ENCODE data around the gene SPZ1.
"Not testable (repeated sequence)": the region's sequence is repeated elsewhere in the genome, so short reads cannot be mapped to it uniquely, and the experiment has no call there.

Gene SPZ1

DNA sequence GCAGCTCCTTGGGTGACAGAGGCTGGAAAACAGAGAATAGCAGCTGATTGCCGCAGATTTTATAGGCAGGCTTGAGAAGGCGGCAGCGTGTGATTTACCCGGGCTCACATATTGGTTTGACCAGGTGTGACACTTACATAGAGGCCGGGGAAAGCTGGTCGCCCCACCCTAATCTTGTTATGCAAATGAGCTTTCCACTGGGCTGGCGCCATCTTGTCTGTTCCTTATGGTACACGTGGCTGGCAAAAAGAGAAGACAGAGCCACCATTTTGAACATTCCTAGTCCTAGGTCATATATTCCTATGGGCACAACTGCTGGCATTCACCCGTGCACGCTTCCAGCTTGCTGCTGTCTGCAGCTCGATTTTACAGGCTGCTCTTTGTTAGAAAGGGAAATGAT is 11.3 kb upstream of the SPZ1 start:
- Mint-ChIP-seq H3K27ac (no peak overlapping the region), H3K36me3 (no peaks in the 10 kb centered on the region), H3K9me3 (no peaks in the 10 kb centered on the region), H3K27me3 (no peaks in the 10 kb centered on the region), H3K4me3 (no peak overlapping the region), H3K4me1 (no peaks in the 10 kb centered on the region)

DNA sequence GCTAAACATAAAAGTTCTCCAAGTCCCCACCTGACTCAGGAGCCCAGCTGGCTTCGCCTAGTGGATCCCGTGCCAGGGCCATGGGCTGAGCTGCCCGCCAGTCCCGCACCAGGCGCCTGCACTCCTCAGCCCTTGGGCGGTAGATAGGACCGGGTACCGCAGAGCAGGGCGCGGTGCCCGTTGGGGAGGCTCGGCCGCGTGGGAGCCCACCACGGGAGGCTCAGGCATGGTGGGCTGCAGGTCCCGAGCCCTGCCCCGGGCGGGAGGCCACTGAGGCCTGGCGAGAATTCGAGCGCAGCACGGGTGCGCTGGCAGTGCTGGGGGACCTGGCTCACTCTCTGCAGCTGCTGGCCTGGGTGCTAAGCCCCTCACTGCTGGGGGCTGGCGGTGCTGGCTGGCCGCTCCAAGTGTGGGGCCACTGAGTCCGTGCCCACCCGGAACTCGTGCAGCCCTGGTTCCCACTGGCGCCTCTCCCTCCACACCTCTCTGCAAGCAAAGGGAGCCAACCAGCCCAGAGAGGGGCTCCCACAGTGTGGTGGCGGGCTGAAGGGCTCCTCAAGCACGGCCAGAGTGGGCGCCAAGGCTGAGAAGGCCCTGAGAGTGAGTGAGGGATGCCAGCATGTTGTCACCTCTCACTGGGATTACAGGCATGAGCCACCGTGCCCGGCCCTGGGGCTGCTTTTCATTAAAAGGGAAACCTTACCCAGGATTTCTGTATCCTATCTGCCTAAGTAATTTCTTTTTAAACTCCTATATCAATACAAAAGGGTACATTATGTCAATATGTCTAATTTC is 9.7 kb upstream of the SPZ1 start:
- H3K27ac Mint-ChIP-seq, result no peak overlapping the region
- no peaks in the 10 kb centered on the region for H3K36me3 Mint-ChIP-seq
- H3K4me1 Mint-ChIP-seq, result no peaks in the 10 kb centered on the region
- no peaks in the 10 kb centered on the region for H3K9me3 Mint-ChIP-seq
- no peak overlapping the region for H3K4me3 Mint-ChIP-seq
- no peaks in the 10 kb centered on the region for H3K27me3 Mint-ChIP-seq

DNA sequence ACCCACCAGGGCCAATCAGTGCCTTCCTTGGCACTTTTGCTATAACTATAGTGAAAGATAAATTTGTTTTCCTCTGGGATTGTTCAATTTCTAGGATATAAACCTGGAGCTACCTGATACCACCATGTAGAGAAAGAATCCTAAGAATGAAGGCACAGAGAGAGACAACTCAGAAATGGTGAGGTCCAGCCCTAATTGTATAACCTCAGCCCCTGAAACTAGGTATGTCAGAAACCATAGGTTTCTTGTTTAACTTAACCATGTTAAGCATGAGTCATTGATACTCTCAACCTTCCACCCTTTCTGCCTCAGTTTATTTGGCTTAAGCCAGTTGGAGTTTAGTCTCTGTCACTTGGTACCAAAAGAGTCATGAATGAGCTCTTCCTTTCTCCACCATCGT is 4.6 kb upstream of the SPZ1 start:
- H3K9me3 Mint-ChIP-seq, result no peaks in the 10 kb centered on the region
- no peaks in the 10 kb centered on the region for H3K36me3 Mint-ChIP-seq

DNA sequence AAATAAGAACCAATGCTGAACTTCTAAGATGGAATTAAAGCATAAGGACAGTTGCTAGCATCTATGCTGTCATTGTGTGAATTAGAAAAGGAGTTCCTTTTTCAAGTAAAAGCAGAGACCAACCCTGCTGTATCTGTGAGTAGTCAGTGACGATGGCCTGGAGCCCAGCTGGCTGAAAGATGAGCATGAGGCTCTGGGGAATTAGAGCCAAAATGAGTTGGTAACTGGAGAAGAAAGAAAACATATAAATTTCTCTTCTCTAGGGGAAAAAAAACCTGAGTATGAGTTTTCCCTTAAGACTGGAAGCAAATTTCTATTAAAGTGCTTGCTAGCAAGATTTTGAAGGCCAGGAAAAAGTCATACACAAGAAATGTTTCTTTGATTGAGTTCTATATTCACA is 1.6 kb upstream of the SPZ1 start:
- H3K27me3 Mint-ChIP-seq, result peaks cover 11% of the 10 kb centered on the region
- no peak overlapping the region for H3K27ac Mint-ChIP-seq
- H3K36me3 Mint-ChIP-seq, result no peaks in the 10 kb centered on the region

More for the DNA sequence above, 4.6 kb upstream of the SPZ1 start:
- H3K4me1 Mint-ChIP-seq, result no peaks in the 10 kb centered on the region
- peaks cover 11% of the 10 kb centered on the region for H3K27me3 Mint-ChIP-seq
- no peak overlapping the region for H3K27ac Mint-ChIP-seq
- H3K4me3 Mint-ChIP-seq, result no peak overlapping the region

DNA sequence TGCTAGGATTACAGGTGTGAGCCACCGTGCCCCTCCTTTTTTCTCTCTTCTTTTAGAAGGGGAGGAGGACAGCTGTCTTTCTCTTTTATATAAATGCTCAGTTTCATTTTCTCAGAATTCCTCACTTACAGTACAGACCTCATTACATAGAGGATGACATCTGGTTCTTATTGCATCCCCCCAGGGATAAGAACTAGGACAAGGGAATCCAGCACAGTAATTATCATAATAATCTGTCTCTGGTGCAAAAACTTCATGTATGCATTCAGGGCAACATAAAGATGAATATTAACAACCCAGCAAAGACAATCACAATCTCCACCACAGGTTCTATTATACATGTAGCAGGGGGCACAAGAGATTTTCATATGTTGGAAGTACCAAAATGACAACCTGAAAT is 5.1 kb downstream of the SPZ1 start:
- Mint-ChIP-seq H3K4me3 (no peak overlapping the region), H3K9me3 (no peaks in the 10 kb centered on the region), H3K27ac (no peak overlapping the region), H3K4me1 (no peaks in the 10 kb centered on the region), H3K36me3 (no peaks in the 10 kb centered on the region), H3K27me3 (peaks cover 3% of the 10 kb centered on the region)

More for the DNA sequence above, 1.6 kb upstream of the SPZ1 start:
- Mint-ChIP-seq H3K4me3 (no peak overlapping the region), H3K4me1 (no peaks in the 10 kb centered on the region), H3K9me3 (no peaks in the 10 kb centered on the region)

DNA sequence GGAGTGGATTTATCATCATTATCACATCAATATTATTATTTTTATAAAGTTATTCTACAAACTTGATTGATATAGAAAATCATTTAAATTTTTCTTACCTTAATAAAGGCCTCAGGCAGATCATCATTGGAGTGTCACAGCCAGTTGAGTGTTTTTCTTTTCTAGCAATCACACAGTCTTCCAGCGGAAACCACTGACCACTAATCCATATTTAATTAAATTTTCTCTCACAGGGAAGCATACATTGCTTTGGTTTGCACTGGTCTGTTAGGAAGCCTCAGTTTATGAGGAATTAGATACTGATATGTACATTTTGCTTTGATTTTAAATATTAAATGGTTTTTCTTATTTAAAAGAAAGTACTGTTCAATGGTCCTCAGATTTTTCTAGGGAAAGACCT is 6.7 kb downstream of the SPZ1 start:
- Mint-ChIP-seq H3K9me3 (no peaks in the 10 kb centered on the region), H3K4me1 (no peaks in the 10 kb centered on the region), H3K27ac (no peak overlapping the region), H3K36me3 (no peaks in the 10 kb centered on the region), H3K27me3 (no peaks in the 10 kb centered on the region), H3K4me3 (no peak overlapping the region)

DNA sequence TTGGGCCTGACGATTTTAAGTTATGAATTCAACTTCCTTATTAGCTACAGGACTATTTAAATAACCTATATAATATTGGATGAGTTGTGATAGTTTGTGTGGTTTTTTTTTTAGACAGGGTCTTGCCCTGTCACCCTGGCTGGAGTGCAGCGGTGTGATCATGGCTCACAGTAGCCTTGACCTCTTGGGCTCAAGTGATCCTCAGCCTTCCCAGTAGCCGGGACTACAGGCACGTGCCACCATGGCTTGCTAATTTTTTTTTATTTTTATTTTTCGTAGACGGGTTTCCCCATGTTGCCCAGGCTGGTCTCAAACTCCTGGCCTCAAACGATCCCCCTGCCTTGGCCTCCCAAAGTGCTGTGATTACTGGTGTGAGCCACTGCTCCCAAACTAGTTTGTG is 17.6 kb downstream of the SPZ1 start:
- Mint-ChIP-seq H3K36me3 (no peaks in the 10 kb centered on the region), H3K27ac (no peak overlapping the region), H3K27me3 (peaks cover 12% of the 10 kb centered on the region), H3K4me3 (no peak overlapping the region), H3K4me1 (no peaks in the 10 kb centered on the region), H3K9me3 (no peaks in the 10 kb centered on the region)

DNA sequence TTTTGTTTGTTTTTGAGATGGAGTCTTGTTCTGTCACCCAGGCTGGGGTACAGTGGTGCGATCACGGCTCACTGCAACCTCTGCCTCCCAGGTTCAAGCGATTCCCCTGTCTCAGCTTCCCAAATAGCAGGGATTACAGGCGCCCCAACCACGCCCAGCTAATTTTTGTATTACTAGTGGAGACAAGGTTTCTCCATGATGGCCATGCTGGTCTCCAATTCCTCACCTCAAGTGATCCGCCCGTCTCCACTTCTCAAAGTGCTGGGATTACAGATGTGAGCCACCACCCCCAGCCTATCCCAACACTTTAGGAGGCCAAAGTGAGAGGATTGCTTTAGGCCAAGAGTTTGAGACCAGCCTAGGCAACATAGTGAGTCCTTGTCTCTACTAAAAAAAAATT is 19.3 kb downstream of the SPZ1 start:
- Mint-ChIP-seq H3K36me3 (no peaks in the 10 kb centered on the region), H3K27me3 (peaks cover 12% of the 10 kb centered on the region), H3K4me3 (no peak overlapping the region), H3K27ac (no peak overlapping the region), H3K9me3 (no peaks in the 10 kb centered on the region), H3K4me1 (no peaks in the 10 kb centered on the region)

DNA sequence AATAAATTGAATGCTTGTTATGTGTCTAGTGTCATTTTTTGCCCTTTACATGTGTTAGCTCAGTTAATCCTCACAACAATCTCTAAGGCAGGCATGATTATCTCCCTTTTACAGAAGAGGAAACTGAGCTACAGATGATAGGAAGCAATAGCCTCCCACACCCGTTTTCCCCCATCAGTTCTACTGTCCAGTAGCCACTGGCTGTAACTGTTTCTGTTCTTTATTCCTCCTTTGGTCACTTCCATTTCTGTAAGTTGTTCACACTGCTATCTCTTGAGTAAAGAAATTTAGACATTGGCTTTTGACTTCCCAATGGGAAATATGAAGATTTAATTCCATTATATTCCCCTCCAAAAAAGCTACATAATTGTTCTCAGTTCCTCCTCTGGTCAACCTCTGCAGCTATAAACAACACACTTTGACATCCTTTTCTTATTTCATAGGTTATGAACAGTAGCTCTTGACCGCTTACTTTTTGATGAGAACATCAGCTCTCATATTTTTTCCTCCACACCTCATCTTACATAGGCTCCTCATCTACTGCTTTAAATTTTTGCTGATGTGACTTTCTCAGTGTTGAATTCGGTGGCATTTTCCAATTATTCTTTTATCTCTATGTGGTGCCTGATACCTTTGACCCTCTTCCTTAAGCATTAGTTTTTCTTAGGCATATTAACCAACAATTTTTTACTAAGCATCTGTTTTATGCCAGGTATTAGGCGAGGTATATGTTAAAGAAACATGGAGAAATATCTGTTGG is 21.4 kb downstream of the SPZ1 start:
- Mint-ChIP-seq H3K4me3 (no peak overlapping the region), H3K27me3 (peaks cover 9% of the 10 kb centered on the region), H3K36me3 (no peaks in the 10 kb centered on the region), H3K27ac (no peak overlapping the region), H3K9me3 (no peaks in the 10 kb centered on the region), H3K4me1 (peaks cover 2% of the 10 kb centered on the region)

DNA sequence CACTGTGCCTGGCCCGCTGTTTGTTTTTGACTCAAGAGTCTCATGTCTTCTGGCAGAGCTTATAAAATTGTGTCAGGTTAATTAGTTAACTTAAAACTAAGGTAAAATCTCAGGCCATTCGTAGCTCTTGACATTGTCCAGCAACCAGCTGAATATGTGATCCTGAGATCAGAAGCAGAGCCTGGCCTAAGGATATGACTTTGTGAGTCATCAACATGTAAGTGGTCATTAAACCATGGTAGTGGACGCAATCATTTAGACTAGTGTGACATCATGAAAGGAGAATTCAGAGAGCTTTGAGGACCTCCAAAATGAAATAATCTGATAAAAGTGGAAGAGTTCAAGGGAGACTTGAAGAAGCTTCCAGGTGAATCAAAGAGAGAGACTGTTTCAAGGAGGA is 23.3 kb downstream of the SPZ1 start:
- no peaks in the 10 kb centered on the region for H3K36me3 Mint-ChIP-seq
- no peak overlapping the region for H3K4me3 Mint-ChIP-seq
- H3K9me3 Mint-ChIP-seq, result no peaks in the 10 kb centered on the region
- H3K4me1 Mint-ChIP-seq, result peaks cover 5% of the 10 kb centered on the region
- H3K27me3 Mint-ChIP-seq, result peaks cover 6% of the 10 kb centered on the region
- no peak overlapping the region for H3K27ac Mint-ChIP-seq

DNA sequence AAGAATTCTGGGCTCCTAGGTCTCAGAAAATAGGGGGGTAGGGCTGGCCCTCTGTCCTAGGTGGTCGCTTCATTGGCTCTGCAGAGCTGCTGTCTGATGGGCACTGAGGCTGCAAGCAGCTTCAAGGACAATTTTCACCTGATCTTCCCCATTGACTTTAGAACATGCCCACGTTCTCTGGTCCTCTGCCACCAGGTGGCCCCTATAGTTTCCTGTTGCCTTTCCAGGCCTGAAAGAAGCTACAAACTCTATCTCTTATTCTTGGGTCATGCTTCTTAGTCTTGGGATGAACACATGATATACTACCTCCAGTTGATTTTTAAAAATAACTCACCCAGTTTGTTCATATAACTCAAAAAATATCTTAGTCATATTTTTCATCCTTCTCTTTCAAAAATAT is 26.3 kb downstream of the SPZ1 start:
- H3K27me3 Mint-ChIP-seq, result peaks cover 4% of the 10 kb centered on the region
- H3K36me3 Mint-ChIP-seq, result no peaks in the 10 kb centered on the region
- peaks cover 5% of the 10 kb centered on the region for H3K4me1 Mint-ChIP-seq
- H3K27ac Mint-ChIP-seq, result no peak overlapping the region
- no peak overlapping the region for H3K4me3 Mint-ChIP-seq
- no peaks in the 10 kb centered on the region for H3K9me3 Mint-ChIP-seq

DNA sequence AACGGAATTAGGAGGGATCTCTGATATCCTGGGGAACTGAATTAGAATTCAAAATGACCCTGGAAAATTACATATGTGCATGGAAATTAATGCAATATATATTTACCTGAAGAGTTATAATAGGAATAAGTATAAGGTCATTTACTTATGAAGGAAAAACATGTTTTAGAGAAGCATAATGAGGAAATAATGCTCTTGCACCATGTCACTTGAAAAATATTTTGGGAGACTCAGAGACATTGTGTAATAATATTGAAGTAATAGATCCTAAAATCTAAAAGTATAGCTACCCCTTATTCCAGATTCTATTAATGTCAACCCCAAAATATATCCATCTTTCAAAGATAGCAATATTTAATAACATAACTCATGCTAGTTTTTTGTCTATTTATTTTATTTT is 28.4 kb downstream of the SPZ1 start:
- peaks cover 5% of the 10 kb centered on the region for H3K4me1 Mint-ChIP-seq

DNA sequence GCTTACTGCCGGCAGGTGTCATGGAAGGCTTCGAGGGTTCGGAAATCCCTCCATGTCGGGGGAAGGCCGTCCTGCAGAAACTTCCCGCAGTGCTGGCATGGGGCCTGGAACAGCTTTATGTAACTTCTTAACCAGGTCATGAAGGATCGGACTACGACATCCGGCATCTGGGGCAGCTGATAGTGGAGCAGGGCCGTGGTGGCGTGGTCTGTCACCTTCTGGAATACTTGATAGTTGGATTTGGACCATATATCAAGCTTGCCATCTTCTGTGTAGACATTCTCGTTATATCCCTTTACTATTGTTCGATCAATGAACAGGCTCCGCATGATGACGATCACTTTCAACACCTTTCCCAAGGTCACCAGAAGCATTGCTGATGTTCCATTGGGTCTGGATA is 31.2 kb downstream of the SPZ1 start:
- H3K4me1 Mint-ChIP-seq, H3K9me3 Mint-ChIP-seq, H3K36me3 Mint-ChIP-seq, H3K27ac Mint-ChIP-seq, H3K4me3 Mint-ChIP-seq, H3K27me3 Mint-ChIP-seq: not testable (repeated sequence)

More for the DNA sequence above, 28.4 kb downstream of the SPZ1 start:
- Mint-ChIP-seq H3K4me3 (no peak overlapping the region), H3K36me3 (no peaks in the 10 kb centered on the region), H3K27ac (no peak overlapping the region), H3K9me3 (no peaks in the 10 kb centered on the region), H3K27me3 (no peaks in the 10 kb centered on the region)

DNA sequence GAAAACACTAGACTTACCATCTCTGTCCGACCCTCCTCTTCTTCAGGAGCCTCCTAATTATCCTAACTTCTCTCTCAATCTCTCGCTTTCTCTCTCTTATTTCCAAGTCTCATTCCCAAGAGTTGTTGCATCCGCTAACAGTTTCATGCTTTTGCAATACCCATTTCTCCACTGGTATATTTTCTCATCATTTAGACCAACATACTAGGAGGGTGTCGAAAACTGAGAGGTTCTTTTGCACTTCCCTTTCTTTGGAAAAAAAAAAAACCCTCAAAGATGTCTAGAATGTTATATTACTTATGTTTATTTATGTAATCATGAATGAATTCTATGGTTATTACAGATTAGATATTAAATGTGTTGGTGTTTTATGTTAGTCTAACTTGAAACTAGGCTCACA is 35.9 kb downstream of the SPZ1 start:
- H3K9me3 Mint-ChIP-seq, result no peaks in the 10 kb centered on the region
- no peak overlapping the region for H3K4me3 Mint-ChIP-seq
- H3K4me1 Mint-ChIP-seq, result no peaks in the 10 kb centered on the region
- no peaks in the 10 kb centered on the region for H3K27me3 Mint-ChIP-seq
- no peaks in the 10 kb centered on the region for H3K36me3 Mint-ChIP-seq
- no peak overlapping the region for H3K27ac Mint-ChIP-seq

DNA sequence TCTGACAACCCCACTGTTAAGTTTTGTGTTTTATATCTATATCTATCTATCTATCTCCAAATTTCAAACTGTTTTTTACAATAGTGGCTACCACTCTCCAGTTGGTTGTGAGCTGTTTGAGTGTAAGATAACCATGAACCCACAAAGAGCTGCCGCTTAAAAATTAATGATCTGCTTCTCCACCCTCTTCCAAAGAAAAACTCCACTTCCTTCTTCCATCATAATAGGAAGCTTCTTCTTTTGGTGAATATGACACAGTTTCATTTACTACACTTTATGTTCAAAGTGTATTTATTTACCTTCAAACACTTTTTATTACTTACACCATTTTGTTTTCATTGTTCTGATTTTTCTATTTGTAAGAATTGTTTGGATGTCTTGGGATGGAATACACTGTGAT is 37.9 kb downstream of the SPZ1 start:
- no peaks in the 10 kb centered on the region for H3K27me3 Mint-ChIP-seq
- no peaks in the 10 kb centered on the region for H3K4me1 Mint-ChIP-seq
- H3K36me3 Mint-ChIP-seq, result no peaks in the 10 kb centered on the region
- H3K9me3 Mint-ChIP-seq, result no peaks in the 10 kb centered on the region
- H3K27ac Mint-ChIP-seq, result no peak overlapping the region
- no peak overlapping the region for H3K4me3 Mint-ChIP-seq

DNA sequence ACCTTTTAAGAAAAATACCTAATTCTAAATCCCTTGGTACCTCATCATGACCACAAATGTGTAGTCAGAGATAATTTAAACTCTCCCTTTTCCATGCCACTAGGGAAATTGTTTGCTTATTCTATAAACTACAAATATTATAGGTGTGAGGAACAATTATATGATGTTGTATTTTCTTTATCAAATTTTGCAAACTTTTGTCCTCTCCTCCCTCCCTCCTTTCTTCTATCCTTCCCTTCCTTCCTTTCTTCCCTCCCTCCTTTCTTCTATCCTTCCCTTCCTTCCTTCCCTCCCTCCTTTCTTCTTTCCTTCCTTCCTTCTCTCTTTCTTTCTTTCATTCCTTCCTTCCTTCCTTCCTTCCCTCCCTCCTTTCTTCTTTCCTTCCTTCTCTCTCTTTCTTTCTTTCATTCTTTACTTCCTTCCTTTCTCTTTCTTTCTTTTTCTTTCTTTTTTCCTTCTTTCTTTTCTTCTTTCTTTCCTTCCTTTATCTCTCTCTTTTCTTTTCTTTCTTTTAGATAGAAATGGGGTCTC is 41.2 kb downstream of the SPZ1 start:
- Mint-ChIP-seq H3K9me3 (no peaks in the 10 kb centered on the region), H3K27me3 (no peaks in the 10 kb centered on the region), H3K4me1 (no peaks in the 10 kb centered on the region), H3K4me3 (no peak overlapping the region), H3K27ac (no peak overlapping the region), H3K36me3 (no peaks in the 10 kb centered on the region)

Data from activated naive CD4-positive, alpha-beta T cell treated with anti-CD3 and anti-CD28 coated beads, Interleukin-2, amount 50 U/mL, for 24 hours (primary cell).